Lower lobe of right lung (tissue), 2 donors: ENCODE results near the gene IPO13. TPM values are rescaled to one million over a fixed set of nuclear protein-coding genes. Genes with fewer than 3 reads are reported as not detected.

ENCODE experiments used
- ATAC-seq, 2 donors: fragments of 200-7000 bp; cut with Tn5 transposase; one replicate each; pipeline ENCODE4 v1.9.1; 2020 to 2022; ENCODE audit warnings: mild to moderate bottlenecking in 2 of 2, moderate library complexity in 2 of 2
- DNase-seq: peaks from one replicate; pipeline ENCODE4 v3.0.0-alpha.2; 2020
- H3K27ac ChIP-seq: fragments of 200-600 bp; one replicate; pipeline ENCODE4 v1.8.0; 2022
- H3K27me3 ChIP-seq: fragments of 200-600 bp; one replicate; pipeline ENCODE4 v1.8.0; 2022; ENCODE audit warnings: low read depth
- H3K36me3 ChIP-seq: fragments of 200-600 bp; one replicate; pipeline ENCODE4 v1.8.0; 2022; ENCODE audit warnings: mild to moderate bottlenecking
- H3K4me1 ChIP-seq: fragments of 200-600 bp; one replicate; pipeline ENCODE4 v1.8.0; 2022
- H3K4me3 ChIP-seq: fragments of 200-600 bp; one replicate; pipeline ENCODE4 v1.8.0; 2022; ENCODE audit warnings: mild to moderate bottlenecking
- H3K9me3 ChIP-seq: fragments of 200-600 bp; one replicate; pipeline ENCODE4 v1.8.0; 2022
- intact Hi-C: fragments of 100-400 bp; cut with DNase I; formaldehyde crosslinking; loops from one replicate; pipeline ENCODE4 v1.11.0; 2022
- total RNA-seq: library from RNA; stranded (reverse); fragmentation: NEBNext Ultra II Directional; extraction: Animal tissue kit (Norgen Biotek cat#: 25700); gene quantifications from one replicate; pipeline ENCODE4 v1.2.1, GENCODE V29; 2021
- TF ChIP-seq, protein P1 (sequence below): fragments of 200-600 bp; IDR thresholded peaks from one replicate; pipeline ENCODE4 v1.8.0; 2022; ENCODE audit warnings: antibody characterized with exemption, mild to moderate bottlenecking
- donor health status: DM: no; HTN: yes; CAD: no; lungs with severe emphysema.

IPO13 gene
- total RNA-seq, 1 donor from 2014 or later = 28.2 TPM

DNA sequence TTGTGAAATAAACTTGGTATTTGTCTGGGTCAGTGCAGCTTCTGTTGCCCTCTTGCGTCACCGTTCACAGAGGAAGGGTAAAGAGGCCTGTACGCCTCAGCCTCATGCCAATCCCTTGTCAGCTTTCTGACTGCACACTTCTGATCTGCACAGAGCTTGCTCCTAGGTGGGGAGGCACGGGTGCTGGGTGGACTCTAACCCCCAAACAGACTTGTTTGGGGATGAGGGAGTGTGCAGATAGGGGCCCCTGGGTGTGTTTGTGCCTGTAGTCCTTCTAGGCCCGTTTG lies 31.5 kb downstream of the IPO13 start:
- H3K9me3 ChIP-seq = no peaks in the 10 kb centered on the region
- H3K27me3 ChIP-seq = no peaks in the 10 kb centered on the region
- peaks cover 25% of the 10 kb centered on the region for H3K36me3 ChIP-seq
- TF ChIP-seq, protein P1, sequence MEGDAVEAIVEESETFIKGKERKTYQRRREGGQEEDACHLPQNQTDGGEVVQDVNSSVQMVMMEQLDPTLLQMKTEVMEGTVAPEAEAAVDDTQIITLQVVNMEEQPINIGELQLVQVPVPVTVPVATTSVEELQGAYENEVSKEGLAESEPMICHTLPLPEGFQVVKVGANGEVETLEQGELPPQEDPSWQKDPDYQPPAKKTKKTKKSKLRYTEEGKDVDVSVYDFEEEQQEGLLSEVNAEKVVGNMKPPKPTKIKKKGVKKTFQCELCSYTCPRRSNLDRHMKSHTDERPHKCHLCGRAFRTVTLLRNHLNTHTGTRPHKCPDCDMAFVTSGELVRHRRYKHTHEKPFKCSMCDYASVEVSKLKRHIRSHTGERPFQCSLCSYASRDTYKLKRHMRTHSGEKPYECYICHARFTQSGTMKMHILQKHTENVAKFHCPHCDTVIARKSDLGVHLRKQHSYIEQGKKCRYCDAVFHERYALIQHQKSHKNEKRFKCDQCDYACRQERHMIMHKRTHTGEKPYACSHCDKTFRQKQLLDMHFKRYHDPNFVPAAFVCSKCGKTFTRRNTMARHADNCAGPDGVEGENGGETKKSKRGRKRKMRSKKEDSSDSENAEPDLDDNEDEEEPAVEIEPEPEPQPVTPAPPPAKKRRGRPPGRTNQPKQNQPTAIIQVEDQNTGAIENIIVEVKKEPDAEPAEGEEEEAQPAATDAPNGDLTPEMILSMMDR = no peak
- peaks cover 51% of the 10 kb centered on the region for H3K4me1 ChIP-seq
- intact Hi-C loops = no loop called here
- no peak overlapping the region for H3K27ac ChIP-seq
- ATAC-seq (no peak), DNase-seq (no peak)
- no peak overlapping the region for H3K4me3 ChIP-seq

DNA sequence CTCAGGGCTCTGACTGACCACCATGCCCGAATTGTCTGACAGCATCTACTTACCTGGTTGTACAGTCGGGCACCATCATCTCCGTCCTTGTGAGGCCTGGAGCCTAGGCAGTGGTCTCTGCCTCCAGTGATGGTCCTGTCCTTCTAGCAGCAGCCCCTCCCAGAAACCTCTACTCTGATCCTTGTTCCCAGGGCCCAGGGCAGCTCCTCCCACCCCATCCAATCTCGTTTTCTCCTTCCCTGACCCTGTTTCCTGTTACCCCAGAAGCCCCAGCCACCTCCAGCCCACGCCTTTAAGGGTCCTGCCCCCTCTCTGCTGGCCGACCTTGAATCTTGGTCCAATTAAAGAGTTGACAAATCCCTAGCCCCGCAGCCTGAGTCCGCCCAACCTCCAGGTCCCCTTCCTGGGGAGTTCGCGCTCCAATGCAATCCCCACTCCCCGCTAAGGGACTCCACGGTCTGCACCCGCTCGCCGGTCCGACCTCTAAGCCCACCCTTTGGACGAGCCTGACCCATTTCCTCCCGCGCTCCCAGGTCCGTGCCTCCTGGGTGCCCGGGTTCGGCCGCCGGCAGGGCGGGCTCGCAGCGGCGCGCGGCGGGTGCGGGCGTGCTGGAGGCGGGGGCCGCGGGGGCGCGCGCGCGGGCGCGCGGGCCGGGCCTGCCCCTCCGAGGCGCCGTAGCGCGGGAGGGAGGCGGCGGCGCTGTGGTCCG lies 32.0 kb downstream of the IPO13 start, which contains the start of gene B4GALT2:
TSS of gene B4GALT2 (plus strand) at position 660 of the 710 bp plus-strand sequence. CDS start 1,951 bp downstream, outside the sequence.
- Histone ChIP-seq H3K4me3 (peak within 1 kb of the TSS; percentile 80), H3K27ac (peak within 1 kb of the TSS; percentile 65), H3K36me3 (peaks cover 25% of the 10 kb centered on the region), H3K27me3 (no peaks in the 10 kb centered on the region), H3K4me1 (peaks cover 51% of the 10 kb centered on the region), H3K9me3 (no peaks in the 10 kb centered on the region)
- ATAC-seq (no peak), DNase-seq (no peak)
- TF ChIP-seq, protein P1 = no peak
- intact Hi-C loops = no loop called here

DNA sequence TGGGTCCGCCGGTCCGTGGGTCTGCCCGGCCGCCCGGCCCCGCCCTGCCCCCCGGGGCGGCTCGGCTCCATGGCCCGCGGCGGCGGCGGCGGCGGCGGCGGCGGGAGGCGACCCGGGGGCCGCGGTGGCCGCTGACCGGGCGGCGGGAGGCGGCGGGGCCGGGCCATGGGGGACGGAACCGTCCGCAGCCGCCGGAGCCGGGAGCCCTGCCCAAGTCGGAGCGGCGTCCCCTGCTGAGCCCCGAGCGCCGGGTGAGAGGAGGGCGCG lies 32.4 kb downstream of the IPO13 start:
- Histone ChIP-seq H3K4me1 (peaks cover 47% of the 10 kb centered on the region), H3K4me3 (peak overlapping the region; percentile 80), H3K27me3 (no peaks in the 10 kb centered on the region), H3K36me3 (peaks cover 25% of the 10 kb centered on the region), H3K27ac (peak overlapping the region; percentile 65), H3K9me3 (no peaks in the 10 kb centered on the region)
- intact Hi-C loops = no loop called here
- ATAC-seq = no peak
- no peak for DNase-seq
- TF ChIP-seq, protein P1 = no peak

DNA sequence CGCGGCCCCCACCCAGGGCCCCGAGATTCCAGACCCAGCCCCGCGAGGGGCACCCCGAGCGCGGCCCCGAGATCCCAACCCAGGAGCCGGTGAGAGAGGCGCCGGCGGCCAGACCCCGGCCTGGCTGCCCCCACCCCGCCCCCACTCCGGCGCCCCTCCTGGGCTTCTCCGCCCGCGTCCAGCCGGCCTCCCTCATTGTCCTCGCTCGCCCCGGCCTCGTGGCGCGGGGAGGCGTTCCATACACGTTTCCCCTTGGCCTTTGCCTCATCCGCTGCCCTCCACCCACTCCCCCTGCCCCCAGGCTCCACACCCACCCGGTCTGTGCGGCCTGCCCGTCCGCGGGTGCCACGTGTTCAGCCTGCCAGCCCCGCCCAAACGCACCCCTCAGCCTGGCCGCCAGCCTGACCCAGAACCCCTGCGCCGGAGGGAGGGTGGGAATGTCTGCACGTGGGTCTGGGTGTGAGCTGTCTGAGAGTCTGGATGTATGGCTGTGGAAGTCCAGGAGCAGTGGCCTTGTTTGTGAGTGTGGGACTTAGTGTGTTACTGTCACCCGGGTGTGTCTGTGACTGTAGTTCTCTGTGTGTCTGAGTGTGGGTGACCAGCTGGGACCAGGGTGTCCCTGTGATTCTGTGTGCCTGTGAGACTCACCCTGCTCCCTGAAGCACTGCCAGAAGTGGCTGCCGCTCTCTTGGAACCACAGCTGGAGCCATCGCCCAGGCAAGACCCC lies 32.9 kb downstream of the IPO13 start:
- intact Hi-C loops = no loop called here
- Histone ChIP-seq H3K27me3 (no peaks in the 10 kb centered on the region), H3K4me1 (peaks cover 44% of the 10 kb centered on the region), H3K9me3 (no peaks in the 10 kb centered on the region), H3K36me3 (peaks cover 26% of the 10 kb centered on the region), H3K4me3 (peak overlapping the region; percentile 80), H3K27ac (peak overlapping the region; percentile 65)
- TF ChIP-seq, protein P1 = no peak
- ATAC-seq (peak; percentile 9 to 34), DNase-seq (no peak)

DNA sequence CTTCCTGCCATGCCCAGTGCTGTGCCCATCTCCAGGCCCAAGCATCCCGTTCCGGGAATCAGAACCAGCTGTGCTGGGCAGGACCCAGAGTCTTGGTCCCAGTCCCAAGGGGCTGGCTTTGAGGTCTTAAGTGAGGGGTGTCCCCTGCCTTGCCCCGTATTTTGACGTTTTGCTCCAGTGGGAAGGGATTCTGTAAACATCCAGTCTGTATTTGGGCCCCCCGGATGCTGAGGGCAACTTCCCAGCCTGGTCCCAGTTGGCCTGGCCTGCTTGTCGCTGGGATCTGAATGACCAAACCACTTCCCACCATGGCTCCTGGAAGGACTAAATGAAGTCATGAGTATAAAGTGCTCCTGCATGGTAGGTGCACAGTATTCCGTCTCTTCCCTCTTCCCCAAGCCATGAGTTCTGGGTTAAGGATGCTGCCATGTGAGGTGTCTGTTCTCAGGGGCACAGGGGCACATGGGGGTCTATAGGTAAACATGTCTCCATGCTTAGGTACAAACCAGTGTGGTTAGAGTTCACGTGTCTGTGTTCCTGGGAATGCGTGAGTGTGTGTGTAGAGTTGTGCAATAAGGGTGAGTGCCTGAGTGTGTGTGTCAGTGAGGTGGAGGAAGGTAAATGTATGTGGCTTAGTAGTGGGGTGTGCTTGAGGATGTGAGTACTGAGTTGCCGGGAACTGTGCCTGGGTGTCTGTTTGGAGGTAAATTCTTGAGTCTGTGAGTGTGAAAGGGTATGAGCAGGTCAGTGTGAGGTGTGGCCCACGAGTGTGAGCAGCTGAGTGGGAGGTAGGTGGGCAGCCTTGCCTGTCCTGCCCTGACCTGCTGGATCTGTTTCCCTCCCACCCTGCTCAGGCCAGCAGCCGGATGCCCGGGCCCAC lies 33.7 kb downstream of the IPO13 start:
- ATAC-seq (peak in 1 of 2 donors; percentile 29), DNase-seq (no peak)
- Histone ChIP-seq H3K9me3 (no peaks in the 10 kb centered on the region), H3K27me3 (no peaks in the 10 kb centered on the region), H3K27ac (peak overlapping the region; percentile 65), H3K4me3 (peak overlapping the region; percentile 80), H3K4me1 (peaks cover 42% of the 10 kb centered on the region), H3K36me3 (peaks cover 30% of the 10 kb centered on the region)
- intact Hi-C loops = no loop called here
- TF ChIP-seq, protein P1 = no peak
